H1 (cell line): ENCODE results near the gene ATG2B. TPM values are rescaled to one million over a fixed set of nuclear protein-coding genes. Genes with fewer than 3 reads are reported as not detected.

Source experiments
- ATF3 ChIP-seq: IDR thresholded peaks from 2 replicates; pipeline ENCODE4 v1.6.1; 2011; ENCODE audit warnings: low read depth, mild to moderate bottlenecking, low read length; ENCODE audit not compliant: insufficient read depth
- EZH2 ChIP-seq: fragments of 200-600 bp; sonication (generic); IDR thresholded peaks from 2 replicates; pipeline ENCODE4 v1.7.1; 2012; ENCODE audit warnings: low read depth, mild to moderate bottlenecking, moderate library complexity, low read length, inconsistent platforms; ENCODE audit not compliant: severe bottlenecking
- JUND ChIP-seq: IDR thresholded peaks from 2 replicates; pipeline ENCODE4 v1.6.1; 2011; ENCODE audit warnings: mild to moderate bottlenecking, improper control_type of control experiment, low read length
- PHF8 ChIP-seq: fragments of 200-600 bp; sonication (generic); conservative IDR thresholded peaks from 2 replicates; pipeline ENCODE4 v1.7.1; 2012; ENCODE audit warnings: low read depth, mild to moderate bottlenecking, inconsistent platforms, low read length, moderate library complexity
- polyA plus RNA-seq, 7 experiments: library from polyadenylated mRNA; depleted of rRNA in 3 of 7; stranded (reverse) in 5 of 7; unstranded in 2 of 7; fragments of >200 nt in 5 of 7; fragments of 200-250 nt in 2 of 7; gene quantifications; 1 replicate in 5 of 7; 2 replicates in 1 of 7; 4 replicates in 1 of 7; pipeline versions ENCODE4 v1.2.1 to v1.2.3, GENCODE V29; 2011 to 2013; ENCODE audit warnings: missing spikeins in 2 of 7, mixed read lengths in 2 of 7
- total RNA-seq: library from RNA; stranded (reverse); fragmentation: NEBNext Ultra II Directional; extraction: Animal tissue kit (Norgen Biotek cat#: 25700); gene quantifications from 2 replicates; pipeline ENCODE4 v1.2.1, GENCODE V29; 2021

The ATG2B gene
- total and polyA plus RNA-seq, 2 of the 8 experiments (the other 6 are each of a cell fraction or from before 2014, with no cell fraction given), result 4.6 to 14.4 TPM

- no peak for TF ChIP-seq PHF8
- TF ChIP-seq ATF3, result no peak
- no peak for TF ChIP-seq JUND
- TF ChIP-seq EZH2, result no peak
Measured at GRCh38 chr14:96398432-96398831, 35.3 kb upstream of the ATG2B start (continued).
